ENCODE results near the gene PIP5K1B.
"Not testable (repeated sequence)": the region's sequence is repeated elsewhere in the genome, so short reads cannot be mapped to it uniquely, and the experiment has no call there.

PIP5K1B gene

DNA sequence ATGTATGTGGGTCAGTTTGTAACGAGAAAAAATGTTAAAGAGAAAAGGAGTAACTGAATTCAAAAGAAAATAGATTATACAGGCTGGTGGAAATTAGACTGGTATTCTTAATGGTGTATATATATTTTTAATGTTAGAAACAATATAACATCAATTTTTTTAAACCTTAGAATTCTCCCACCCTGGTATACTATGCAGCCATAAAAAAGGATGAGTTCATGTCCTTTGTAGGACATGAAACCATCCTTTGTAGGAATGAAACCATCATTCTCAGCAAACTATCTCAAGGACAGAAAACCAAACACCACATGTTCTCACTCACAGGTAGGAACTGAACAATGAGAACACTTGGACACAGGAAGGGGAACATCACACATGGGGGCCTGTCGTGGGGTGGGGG lies 5.4 kb upstream of the PIP5K1B start:
- H3K27ac Mint-ChIP-seq, H3K9me3 Mint-ChIP-seq, H3K36me3 Mint-ChIP-seq, ATAC-seq, H3K4me3 Mint-ChIP-seq: not testable (repeated sequence)
- H3K27me3 Mint-ChIP-seq = peaks cover 21% of the 10 kb centered on the region
- peaks cover 13% of the 10 kb centered on the region for H3K4me1 Mint-ChIP-seq

DNA sequence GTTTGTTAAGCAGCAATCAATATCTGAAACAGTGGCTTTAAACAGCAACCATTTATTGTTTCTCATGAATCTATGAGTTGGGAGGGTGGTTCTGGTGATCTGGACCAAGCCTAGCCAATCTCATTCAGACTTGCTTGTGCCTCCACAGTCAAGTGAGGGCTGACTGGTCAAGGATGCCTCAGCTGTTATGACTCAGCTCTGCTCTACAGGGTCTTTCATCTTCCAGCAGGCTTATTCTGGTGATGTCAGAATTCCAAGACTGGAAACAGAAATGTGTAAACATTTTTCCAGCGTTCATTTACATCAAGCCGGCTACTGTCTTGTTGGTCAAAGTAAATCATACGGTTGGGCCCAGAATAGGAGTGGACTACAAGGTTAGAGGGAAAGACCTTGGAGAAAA lies 2.5 kb upstream of the PIP5K1B start:
- no peak overlapping the region for H3K4me3 Mint-ChIP-seq
- H3K9me3 Mint-ChIP-seq = no peaks in the 10 kb centered on the region
- no peak overlapping the region for H3K27ac Mint-ChIP-seq
- no peak for ATAC-seq
- no peaks in the 10 kb centered on the region for H3K36me3 Mint-ChIP-seq
- peaks cover 9% of the 10 kb centered on the region for H3K27me3 Mint-ChIP-seq
- H3K4me1 Mint-ChIP-seq = peaks cover 27% of the 10 kb centered on the region

- Mint-ChIP-seq H3K9me3 (no peaks in the 10 kb centered on the region), H3K4me3 (peak overlapping the region; percentile 99), H3K36me3 (no peaks in the 10 kb centered on the region), H3K27me3 (no peaks in the 10 kb centered on the region), H3K27ac (peak overlapping the region; percentile 82), H3K4me1 (peaks cover 38% of the 10 kb centered on the region)
- ATAC-seq = no peak
These were observed 1.4 kb upstream of the PIP5K1B start for GRCh38 chr9:68703672-68704071.

DNA sequence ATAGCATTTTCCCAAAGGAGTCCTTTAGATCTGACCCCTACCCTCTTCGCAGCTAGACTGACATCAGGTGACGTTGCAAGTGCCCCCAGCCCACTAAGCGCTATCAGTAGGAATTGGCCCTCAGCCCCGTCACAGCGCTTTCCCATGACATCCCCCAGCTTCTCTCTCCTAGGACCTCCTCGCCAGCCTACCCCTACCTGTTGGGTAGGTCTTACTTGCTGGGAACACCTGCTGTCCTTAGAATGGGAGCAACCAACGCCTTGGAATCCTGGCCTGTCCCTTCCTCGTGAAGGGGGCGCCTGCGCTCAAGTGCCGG lies 584 bp upstream of the PIP5K1B start:
- Mint-ChIP-seq H3K36me3 (peaks cover 3% of the 10 kb centered on the region), H3K4me1 (peaks cover 45% of the 10 kb centered on the region), H3K4me3 (peak overlapping the region; percentile 99), H3K27me3 (no peaks in the 10 kb centered on the region), H3K27ac (peak overlapping the region; percentile 82), H3K9me3 (no peaks in the 10 kb centered on the region)
- ATAC-seq = no peak

- Mint-ChIP-seq H3K9me3 (no peaks in the 10 kb centered on the region), H3K36me3 (peaks cover 13% of the 10 kb centered on the region), H3K27me3 (no peaks in the 10 kb centered on the region), H3K4me1 (peaks cover 56% of the 10 kb centered on the region), H3K27ac (peak overlapping the region; percentile 82), H3K4me3 (peak overlapping the region; percentile 99)
- ATAC-seq = peak; percentile 46
These were observed 707 bp downstream of the PIP5K1B start for GRCh38 chr9:68705531-68706362.

GRCh38 chr9:68706363-68707201 lies 1.5 kb downstream of the PIP5K1B start:
- ATAC-seq = peak; percentile 76
- H3K27me3 Mint-ChIP-seq = no peaks in the 10 kb centered on the region
- peak overlapping the region; percentile 82 for H3K27ac Mint-ChIP-seq

DNA sequence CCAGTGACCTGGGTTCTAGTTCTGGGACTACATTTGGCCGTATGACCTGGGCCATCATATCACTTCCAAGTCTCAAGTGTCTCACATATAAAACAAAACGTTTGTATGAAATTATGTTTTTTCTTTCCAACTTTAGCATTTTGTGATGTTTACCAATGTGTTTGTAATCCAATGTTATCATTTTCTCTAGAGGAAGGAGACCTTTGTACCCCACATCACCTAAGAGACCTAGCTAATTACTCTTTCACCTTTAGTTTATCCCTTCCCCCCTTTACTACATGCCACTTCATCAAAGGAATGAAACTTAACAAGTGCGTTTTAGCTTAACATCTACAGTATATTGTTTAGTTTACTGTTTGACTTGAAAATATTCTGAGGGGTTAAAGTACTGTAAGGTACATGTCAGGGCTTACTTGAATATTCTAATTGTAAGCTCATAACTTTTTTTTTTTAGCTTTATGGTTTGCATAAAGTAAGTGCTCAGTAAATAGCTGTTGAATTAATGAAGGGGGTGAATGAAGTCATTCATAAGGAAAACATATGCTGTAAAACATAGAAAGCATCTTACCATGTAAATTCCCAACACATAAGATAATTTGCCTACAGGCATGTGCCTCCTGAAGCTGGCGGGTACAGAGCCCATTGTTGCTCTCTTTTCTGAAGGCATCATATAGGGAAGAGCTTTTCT lies 2.9 kb downstream of the PIP5K1B start:
- no peaks in the 10 kb centered on the region for H3K27me3 Mint-ChIP-seq

More at GRCh38 chr9:68706363-68707201, 1.5 kb downstream of the PIP5K1B start:
- peaks cover 18% of the 10 kb centered on the region for H3K36me3 Mint-ChIP-seq
- peak overlapping the region; percentile 99 for H3K4me3 Mint-ChIP-seq
- no peaks in the 10 kb centered on the region for H3K9me3 Mint-ChIP-seq
- peaks cover 60% of the 10 kb centered on the region for H3K4me1 Mint-ChIP-seq

DNA sequence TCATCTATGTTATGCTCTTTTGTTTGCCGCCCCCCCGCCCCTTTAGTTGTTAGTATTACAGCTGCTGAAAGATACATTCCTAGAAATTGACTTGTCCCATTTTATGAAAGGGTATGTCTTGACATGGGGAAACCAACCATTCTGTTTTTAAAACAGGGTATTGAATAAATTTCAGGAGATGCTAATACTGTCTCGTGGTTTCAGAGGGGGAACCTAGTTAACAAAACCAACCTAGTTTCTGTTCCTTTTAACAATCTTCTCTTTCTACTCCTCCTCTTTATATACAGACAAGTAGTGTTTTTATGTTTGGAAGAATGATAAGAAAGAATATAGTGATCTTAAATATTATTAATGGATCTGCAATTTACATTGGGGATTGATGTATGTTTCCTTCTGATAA lies 3.5 kb downstream of the PIP5K1B start:
- Mint-ChIP-seq H3K9me3 (no peaks in the 10 kb centered on the region), H3K4me3 (peak overlapping the region; percentile 56), H3K27me3 (no peaks in the 10 kb centered on the region), H3K36me3 (peaks cover 24% of the 10 kb centered on the region), H3K27ac (peak overlapping the region; percentile 37), H3K4me1 (peaks cover 70% of the 10 kb centered on the region)
- no peak for ATAC-seq

More for the DNA sequence above, 2.9 kb downstream of the PIP5K1B start:
- H3K4me1 Mint-ChIP-seq = peaks cover 66% of the 10 kb centered on the region
- no peak for ATAC-seq
- no peaks in the 10 kb centered on the region for H3K9me3 Mint-ChIP-seq
- peak overlapping the region; percentile 56 for H3K4me3 Mint-ChIP-seq
- peaks cover 24% of the 10 kb centered on the region for H3K36me3 Mint-ChIP-seq
- H3K27ac Mint-ChIP-seq = peak overlapping the region; percentile 37

DNA sequence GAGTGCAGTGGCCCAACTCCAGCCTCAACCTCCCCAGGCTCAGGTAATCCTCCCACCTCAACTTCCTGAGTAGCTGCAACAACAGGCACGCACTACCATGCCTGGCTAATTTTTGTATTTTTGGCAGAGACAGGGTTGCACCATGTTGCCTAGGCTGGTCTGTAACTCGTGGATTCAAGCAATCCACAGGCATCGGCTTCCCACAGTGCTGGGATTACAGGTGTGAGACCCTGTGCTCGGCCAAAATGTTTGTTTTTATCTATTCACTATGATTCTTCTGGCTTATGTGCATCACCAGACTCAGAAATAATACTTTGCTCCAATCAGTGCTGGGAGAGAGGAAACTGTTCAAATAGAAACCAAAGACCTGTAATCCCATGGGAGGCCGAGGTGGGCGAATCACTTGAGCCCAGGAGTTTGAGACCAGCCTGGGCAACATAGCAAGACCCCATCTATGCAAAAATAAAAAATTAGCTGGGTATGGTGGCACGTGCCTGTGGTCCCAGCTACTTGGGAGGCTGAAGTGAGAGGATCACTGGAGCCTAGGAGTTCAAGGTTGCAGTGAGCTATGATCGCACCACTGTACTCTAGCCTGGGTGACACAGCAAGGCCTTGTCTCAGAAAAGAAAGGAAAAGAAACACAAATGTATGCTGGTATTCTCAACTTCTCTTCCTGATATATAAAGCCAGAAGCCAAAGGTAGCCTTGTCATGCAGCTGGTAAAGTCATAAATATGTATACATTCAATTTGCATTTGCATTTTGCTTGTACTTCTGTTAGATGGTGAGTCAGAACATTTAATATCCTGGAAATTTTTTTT lies 4.5 kb downstream of the PIP5K1B start:
- Mint-ChIP-seq H3K4me3 (peak overlapping the region; percentile 51), H3K36me3 (peaks cover 30% of the 10 kb centered on the region), H3K27me3 (no peaks in the 10 kb centered on the region)

GRCh38 chr9:68710111-68710471 lies 5.1 kb downstream of the PIP5K1B start:
- no peak for ATAC-seq
- Mint-ChIP-seq H3K27me3 (no peaks in the 10 kb centered on the region), H3K4me3 (no peak overlapping the region), H3K27ac (no peak overlapping the region), H3K9me3 (no peaks in the 10 kb centered on the region), H3K36me3 (peaks cover 36% of the 10 kb centered on the region), H3K4me1 (peaks cover 72% of the 10 kb centered on the region)

More for the DNA sequence above, 4.5 kb downstream of the PIP5K1B start:
- peak overlapping the region; percentile 24 for H3K27ac Mint-ChIP-seq
- H3K4me1 Mint-ChIP-seq = peaks cover 70% of the 10 kb centered on the region
- no peak for ATAC-seq
- no peaks in the 10 kb centered on the region for H3K9me3 Mint-ChIP-seq

- Mint-ChIP-seq H3K27me3 (no peaks in the 10 kb centered on the region), H3K9me3 (no peaks in the 10 kb centered on the region), H3K27ac (no peak overlapping the region), H3K4me3 (no peak overlapping the region), H3K36me3 (peaks cover 48% of the 10 kb centered on the region), H3K4me1 (peaks cover 83% of the 10 kb centered on the region)
- no peak for ATAC-seq
These were observed 6.2 kb downstream of the PIP5K1B start for GRCh38 chr9:68711281-68711680.

DNA sequence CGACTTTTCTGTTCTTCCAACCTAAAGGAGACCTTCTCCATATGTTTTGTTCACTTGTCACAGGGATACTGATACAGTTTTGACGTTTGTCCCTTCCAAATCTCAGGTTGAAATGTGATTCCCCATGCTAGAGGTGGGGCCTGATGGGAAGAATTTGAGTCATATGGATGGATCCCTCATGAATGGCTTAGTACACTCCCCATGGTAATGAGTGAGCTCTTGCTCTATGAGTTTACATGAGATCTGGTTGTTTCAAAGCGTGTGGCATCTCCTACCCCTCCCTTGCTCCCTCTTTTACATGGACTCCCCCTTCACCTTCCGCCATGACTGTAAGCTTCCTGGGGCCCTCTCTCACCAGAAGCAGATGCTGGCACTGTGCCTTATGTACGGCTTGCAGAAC lies 6.9 kb downstream of the PIP5K1B start:
- no peak for ATAC-seq
- H3K36me3 Mint-ChIP-seq = peaks cover 53% of the 10 kb centered on the region
- H3K4me3 Mint-ChIP-seq = no peak overlapping the region
- no peak overlapping the region for H3K27ac Mint-ChIP-seq
- peaks cover 76% of the 10 kb centered on the region for H3K4me1 Mint-ChIP-seq
- H3K9me3 Mint-ChIP-seq = no peaks in the 10 kb centered on the region
- H3K27me3 Mint-ChIP-seq = no peaks in the 10 kb centered on the region

GRCh38 chr9:68714416-68715180 lies 9.6 kb downstream of the PIP5K1B start:
- Mint-ChIP-seq H3K36me3 (peaks cover 48% of the 10 kb centered on the region), H3K27ac (no peak overlapping the region), H3K9me3 (no peaks in the 10 kb centered on the region), H3K4me1 (peaks cover 69% of the 10 kb centered on the region), H3K4me3 (peak overlapping the region; percentile 6), H3K27me3 (no peaks in the 10 kb centered on the region)
- ATAC-seq = no peak

GRCh38 chr9:68715181-68715456 lies 10.1 kb downstream of the PIP5K1B start:
- Mint-ChIP-seq H3K36me3 (peaks cover 43% of the 10 kb centered on the region), H3K27ac (no peak overlapping the region), H3K9me3 (no peaks in the 10 kb centered on the region), H3K27me3 (no peaks in the 10 kb centered on the region), H3K4me1 (peaks cover 64% of the 10 kb centered on the region), H3K4me3 (no peak overlapping the region)
- no peak for ATAC-seq

Measured in stimulated activated memory B cell treated with anti-CD40 and anti-IgM and Interleukin-4, amounts not matched to agents 10 μg/mL and 1 μg/mL and 100 μg/mL, for 72 hours (primary cell).